Psoas muscle (tissue), 8 donors: ENCODE data around the gene PTPRM. TPM values are rescaled to one million over a fixed set of nuclear protein-coding genes. Genes with fewer than 3 reads are reported as not detected.

Experiments used
- ATAC-seq, 4 donors: fragments of 200-7000 bp; cut with Tn5 transposase; one replicate each; pipeline ENCODE4 v1.9.1; 2020; ENCODE audit warnings: moderate library complexity in 3 of 4, mild to moderate bottlenecking in 2 of 4
- DNase-seq, 2 donors: peaks; one replicate each; pipeline ENCODE4 v3.0.0-alpha.2; 2020
- H3K27ac ChIP-seq: fragments of 200-600 bp; one replicate; pipeline ENCODE4 v1.8.0; 2022
- H3K27me3 ChIP-seq, 3 donors: fragments of 200-600 bp in 1 of 3; one replicate each; pipeline versions ENCODE4 v1.6.1 to v1.8.0; 2013 to 2022; ENCODE audit warnings: low read length in 2 of 3, mild to moderate bottlenecking in 2 of 3, moderate library complexity in 1 of 3; ENCODE audit not compliant: insufficient read depth in 3 of 3
- H3K36me3 ChIP-seq, 2 donors: fragments of 200-600 bp in 1 of 2; one replicate each; pipeline versions ENCODE4 v1.6.1 to v1.8.0; 2013 to 2022; ENCODE audit warnings: low read depth in 1 of 2, mild to moderate bottlenecking in 1 of 2, moderate library complexity in 1 of 2; ENCODE audit not compliant: insufficient read depth in 1 of 2
- H3K4me1 ChIP-seq: fragments of 200-600 bp; one replicate; pipeline ENCODE4 v1.8.0; 2022
- H3K4me3 ChIP-seq: fragments of 200-600 bp; one replicate; pipeline ENCODE4 v1.8.0; 2022; ENCODE audit warnings: mild to moderate bottlenecking
- H3K9me3 ChIP-seq: fragments of 200-600 bp; one replicate; pipeline ENCODE4 v1.8.0; 2022
- WGBS, 3 donors: extraction: QIAGEN DNeasy Blood & Tissue Kit; methylation state at CpG; one replicate each; pipeline versions ENCODE4 v1.1.6 to v1.1.7; 2013; 5-methylcytosine and 5-hydroxymethylcytosine counted together
- intact Hi-C, 2 donors: fragments of 100-400 bp; cut with DNase I; formaldehyde crosslinking; loops; one replicate each; pipeline versions ENCODE4 v1.11.0 to v1.14.2; 2022
- polyA plus RNA-seq, 3 donors: library from polyadenylated mRNA; stranded (reverse); fragments of 200-250 nt; gene quantifications; one replicate each; pipeline ENCODE4 v1.2.3, GENCODE V29; 2013
- total RNA-seq, 4 donors: library from RNA; stranded (reverse); fragmentation: NEBNext Ultra II Directional in 2 of 4; extraction: Animal tissue kit (Norgen Biotek cat#: 25700) in 2 of 4; gene quantifications; one replicate each; pipeline versions ENCODE4 v1.2.1 to v1.2.4, GENCODE V29; 2021 to 2023
- TF ChIP-seq, protein P1 (sequence below): fragments of 200-600 bp; IDR thresholded peaks from one replicate; pipeline ENCODE4 v1.8.0; 2022; ENCODE audit warnings: antibody characterized with exemption
- donor health status: healthy with polysubstance abuse.
- donor health status: DM: no; HTN: no; CAD: no; lungs with moderate emphysema.
- donor health status: Bipolar disorder and iron deficiency.
- donor health status: healthy.
- donor health status: DM: yes; HTN: yes; CAD: no.
- donor health status: DM: no; HTN: no; CAD: no.
- donor health status: DM: no; HTN: no; CAD: no.
- donor health status: DM: yes; HTN: yes; CAD: no.

PTPRM gene
- total and polyA plus RNA-seq, 7 donors, result 27.4 to 78.9 (median 39.0) TPM

DNA sequence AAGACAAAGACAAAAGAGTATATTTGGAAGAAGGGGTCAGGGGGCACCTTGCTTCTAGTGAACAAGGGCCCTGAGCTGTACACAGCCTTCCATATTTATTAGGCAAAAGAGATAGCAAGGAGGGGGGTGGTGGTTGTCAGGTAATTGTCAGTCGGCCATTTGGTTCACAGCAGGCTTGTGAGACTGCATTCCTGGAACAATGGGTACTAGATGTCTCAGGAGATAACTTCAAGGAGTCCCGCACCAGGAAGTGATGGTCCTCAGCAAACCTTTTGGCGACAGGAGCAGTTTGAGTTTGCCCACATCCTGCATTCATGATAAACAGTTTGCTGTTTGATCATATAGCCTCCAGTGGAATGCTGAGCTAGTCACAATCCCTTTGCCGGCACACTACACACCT lies 665.7 kb downstream of the PTPRM start:
- DNase-seq, result no peak
- Histone ChIP-seq H3K27ac (no peak overlapping the region), H3K36me3 (no peaks in the 10 kb centered on the region), H3K27me3 (no peaks in the 10 kb centered on the region), H3K9me3 (no peaks in the 10 kb centered on the region), H3K4me1 (no peaks in the 10 kb centered on the region), H3K4me3 (no peak overlapping the region)
- TF ChIP-seq, protein P1, sequence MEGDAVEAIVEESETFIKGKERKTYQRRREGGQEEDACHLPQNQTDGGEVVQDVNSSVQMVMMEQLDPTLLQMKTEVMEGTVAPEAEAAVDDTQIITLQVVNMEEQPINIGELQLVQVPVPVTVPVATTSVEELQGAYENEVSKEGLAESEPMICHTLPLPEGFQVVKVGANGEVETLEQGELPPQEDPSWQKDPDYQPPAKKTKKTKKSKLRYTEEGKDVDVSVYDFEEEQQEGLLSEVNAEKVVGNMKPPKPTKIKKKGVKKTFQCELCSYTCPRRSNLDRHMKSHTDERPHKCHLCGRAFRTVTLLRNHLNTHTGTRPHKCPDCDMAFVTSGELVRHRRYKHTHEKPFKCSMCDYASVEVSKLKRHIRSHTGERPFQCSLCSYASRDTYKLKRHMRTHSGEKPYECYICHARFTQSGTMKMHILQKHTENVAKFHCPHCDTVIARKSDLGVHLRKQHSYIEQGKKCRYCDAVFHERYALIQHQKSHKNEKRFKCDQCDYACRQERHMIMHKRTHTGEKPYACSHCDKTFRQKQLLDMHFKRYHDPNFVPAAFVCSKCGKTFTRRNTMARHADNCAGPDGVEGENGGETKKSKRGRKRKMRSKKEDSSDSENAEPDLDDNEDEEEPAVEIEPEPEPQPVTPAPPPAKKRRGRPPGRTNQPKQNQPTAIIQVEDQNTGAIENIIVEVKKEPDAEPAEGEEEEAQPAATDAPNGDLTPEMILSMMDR, result no peak
- intact Hi-C loops, result no loop called here
- ATAC-seq, result no peak
- WGBS, 3 donors, result 78 to 84% (median 78%) methylated on average over 4 of the region's 4 CpGs

- intact Hi-C loops, result no loop called here
- H3K9me3 ChIP-seq, result no peaks in the 10 kb centered on the region
- H3K4me3 ChIP-seq, result no peak overlapping the region
- 75 to 90% (median 82%) methylated on average over 3 of the region's 3 CpGs for WGBS, 3 donors
- ATAC-seq, result no peak
- TF ChIP-seq, protein P1, result no peak
- no peaks in the 10 kb centered on the region for H3K4me1 ChIP-seq
- H3K27ac ChIP-seq, result no peak overlapping the region
- no peaks in the 10 kb centered on the region for H3K36me3 ChIP-seq
- no peaks in the 10 kb centered on the region for H3K27me3 ChIP-seq
- DNase-seq, result no peak
Observed at GRCh38 chr18:8235894-8236293, 668.8 kb downstream of the PTPRM start.

DNA sequence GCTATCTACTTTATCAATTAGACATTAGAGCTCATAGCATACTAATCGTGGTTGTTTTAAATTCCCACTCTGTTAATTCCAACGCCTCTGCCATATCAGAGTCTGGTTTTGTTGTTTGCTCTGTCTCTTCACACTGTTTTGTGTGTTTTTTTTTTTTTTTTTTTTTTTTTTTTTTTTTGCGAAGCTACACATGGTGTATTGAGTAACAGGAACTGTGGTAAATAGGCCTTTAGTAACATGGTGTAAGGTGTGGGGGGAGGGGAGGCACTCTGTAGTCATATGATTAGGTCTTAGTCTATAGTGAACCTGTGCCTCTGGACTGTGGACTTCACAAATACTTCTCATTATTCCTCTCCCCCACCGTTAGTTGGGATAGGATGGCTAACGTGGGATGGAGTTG lies 671.4 kb downstream of the PTPRM start:
- Histone ChIP-seq H3K36me3 (no peaks in the 10 kb centered on the region), H3K27ac (no peak overlapping the region), H3K4me3 (no peak overlapping the region), H3K4me1 (no peaks in the 10 kb centered on the region), H3K27me3 (no peaks in the 10 kb centered on the region), H3K9me3 (no peaks in the 10 kb centered on the region)
- ATAC-seq, result no peak
- 95 to 98% (median 96%) methylated on average over 5 of the region's 5 CpGs for WGBS, 3 donors
- intact Hi-C loops, result no loop called here
- TF ChIP-seq, protein P1, result no peak
- no peak for DNase-seq

- no peak for ATAC-seq
- Histone ChIP-seq H3K36me3 (peaks cover 0 to 2% of the 10 kb centered on the region in 2 donors), H3K9me3 (no peaks in the 10 kb centered on the region), H3K27me3 (no peaks in the 10 kb centered on the region), H3K4me3 (no peak overlapping the region), H3K27ac (no peak overlapping the region), H3K4me1 (no peaks in the 10 kb centered on the region)
- intact Hi-C loops, result no loop called here
- WGBS, 3 donors, result 32 to 66% (median 37%) methylated on average over 1 of the region's 1 CpG
- no peak for DNase-seq
- TF ChIP-seq, protein P1, result no peak
Observed at GRCh38 chr18:8241731-8242130, 674.6 kb downstream of the PTPRM start.

- Histone ChIP-seq H3K4me3 (no peak overlapping the region), H3K27me3 (no peaks in the 10 kb centered on the region), H3K36me3 (peaks cover 0 to 2% of the 10 kb centered on the region in 2 donors), H3K9me3 (no peaks in the 10 kb centered on the region), H3K4me1 (no peaks in the 10 kb centered on the region), H3K27ac (no peak overlapping the region)
- DNase-seq, result no peak
- TF ChIP-seq, protein P1, result no peak
- WGBS, 3 donors, result 29 to 44% (median 41%) methylated on average over 1 of the region's 1 CpG
- intact Hi-C loops, result no loop called here
- ATAC-seq, result no peak
Observed at GRCh38 chr18:8242151-8242696, 675.1 kb downstream of the PTPRM start.
